Smooth muscle cell of the brain vasculature (primary cell): ENCODE measurements around the gene PRKAR2A.
"Not testable (repeated sequence)": the region's sequence is repeated elsewhere in the genome, so short reads cannot be mapped to it uniquely, and the experiment has no call there.

ENCODE experiments used
- DNase-seq: peaks from one replicate; pipeline ENCODE4 v3.0.0-alpha.2; 2012; ENCODE audit warnings: low read depth, low spot score

Gene PRKAR2A

GRCh38 chr3:48837163-48837562 is 10.5 kb downstream of the PRKAR2A start:
- DNase-seq: no peak

- no peak for DNase-seq
Measured at GRCh38 chr3:48835650-48836366, 11.9 kb downstream of the PRKAR2A start.

DNA sequence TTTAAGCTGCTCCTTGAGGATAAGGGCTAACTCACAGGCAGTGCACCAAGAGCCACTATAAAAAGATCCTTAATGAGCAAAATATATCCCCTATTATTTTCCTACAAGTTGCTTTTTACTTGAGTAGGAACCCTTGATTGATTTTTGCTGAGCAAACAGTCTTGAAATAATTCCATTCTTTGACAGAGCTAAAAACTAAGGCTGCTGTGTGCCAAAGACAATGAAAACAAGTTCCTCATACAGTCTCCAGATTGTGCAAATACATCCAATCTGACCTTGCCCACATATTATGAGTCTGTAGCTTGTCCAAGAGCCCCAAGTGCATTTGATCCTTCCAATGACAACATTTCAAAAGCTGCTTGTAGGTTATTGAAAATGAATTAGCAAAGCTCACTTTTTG is 15.0 kb downstream of the PRKAR2A start:
- no peak for DNase-seq

DNA sequence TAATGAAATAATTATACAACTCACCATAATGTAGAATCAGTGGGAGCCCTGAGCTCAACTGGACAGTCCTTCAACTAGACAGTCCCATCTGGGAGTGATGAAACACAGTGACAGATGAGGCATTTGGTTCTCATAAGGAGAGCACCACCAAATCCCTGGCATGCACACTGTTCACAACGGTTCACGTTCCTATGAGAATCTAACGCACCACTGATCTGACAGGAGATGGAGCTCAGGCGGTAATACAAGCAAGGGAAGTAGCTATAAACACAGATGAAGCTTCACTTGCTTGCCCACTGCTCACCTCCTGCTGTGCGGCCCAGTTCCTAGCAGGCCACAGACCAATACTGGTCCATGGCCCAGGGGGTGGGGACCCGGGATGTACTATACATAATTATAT is 17.0 kb downstream of the PRKAR2A start:
- DNase-seq: no peak

DNA sequence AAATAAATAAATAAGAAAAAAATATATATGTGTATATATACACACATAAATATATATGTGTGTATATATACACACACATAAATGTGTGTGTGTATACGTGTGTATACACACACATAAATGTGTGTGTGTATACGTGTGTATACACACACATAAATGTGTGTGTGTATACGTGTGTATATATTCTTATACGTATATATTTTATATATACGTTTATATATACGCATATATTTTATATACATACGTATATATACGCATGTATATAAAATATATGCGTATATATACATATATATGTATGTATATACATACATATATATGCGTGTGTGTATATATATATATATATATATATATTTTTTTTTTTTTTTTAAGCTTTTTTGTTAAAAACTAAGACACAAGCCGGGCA is 18.1 kb downstream of the PRKAR2A start:
- not testable (repeated sequence) for DNase-seq

DNA sequence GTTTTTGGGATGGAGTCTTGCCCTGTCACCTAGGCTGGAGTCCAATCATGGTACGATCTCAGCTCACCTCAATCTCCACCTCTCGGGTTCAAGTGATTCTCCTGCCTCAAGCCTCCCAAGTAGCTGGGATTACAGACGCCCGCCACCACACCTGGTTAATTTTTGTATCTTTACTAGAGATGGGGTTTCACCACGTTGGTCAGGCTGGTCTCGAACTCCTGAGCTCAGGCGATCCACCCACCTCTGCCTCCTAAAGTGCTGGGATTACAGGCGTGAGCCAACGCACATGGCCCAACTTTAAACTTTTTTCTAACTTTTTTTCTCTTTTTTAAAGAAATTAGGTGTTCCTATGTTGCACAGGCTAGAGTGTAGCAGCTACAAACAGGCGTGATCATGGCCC is 19.8 kb downstream of the PRKAR2A start:
- DNase-seq: not testable (repeated sequence)

DNA sequence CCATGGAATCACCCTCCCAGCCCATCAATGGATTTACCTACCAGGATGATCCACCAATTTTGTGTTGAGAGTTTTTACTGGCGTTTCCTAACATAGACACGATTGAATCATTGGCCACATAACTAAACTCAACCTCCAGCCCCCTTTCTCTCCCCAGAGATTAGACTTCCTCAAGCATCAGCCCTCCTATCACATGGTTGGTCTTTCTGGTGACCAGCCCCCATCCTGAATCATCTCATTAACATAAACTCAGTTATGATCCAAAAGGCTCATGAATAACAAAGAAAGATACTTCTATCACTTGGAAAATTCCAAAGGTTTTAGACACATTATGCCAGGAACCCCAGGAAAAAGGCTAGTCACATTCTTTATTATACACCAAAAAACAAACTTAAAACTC is 21.2 kb downstream of the PRKAR2A start:
- DNase-seq: peak; percentile 69

- DNase-seq: no peak
Measured at GRCh38 chr3:48820612-48821324, 26.9 kb downstream of the PRKAR2A start.

- DNase-seq: no peak
Measured at GRCh38 chr3:48819234-48820221, 28.1 kb downstream of the PRKAR2A start.

- no peak for DNase-seq
Measured at GRCh38 chr3:48811524-48811923, 36.1 kb downstream of the PRKAR2A start.

- DNase-seq: no peak
Measured at GRCh38 chr3:48804930-48805329, 42.7 kb downstream of the PRKAR2A start.

- not testable (repeated sequence) for DNase-seq
Measured at GRCh38 chr3:48800831-48801230, 46.8 kb downstream of the PRKAR2A start.

DNA sequence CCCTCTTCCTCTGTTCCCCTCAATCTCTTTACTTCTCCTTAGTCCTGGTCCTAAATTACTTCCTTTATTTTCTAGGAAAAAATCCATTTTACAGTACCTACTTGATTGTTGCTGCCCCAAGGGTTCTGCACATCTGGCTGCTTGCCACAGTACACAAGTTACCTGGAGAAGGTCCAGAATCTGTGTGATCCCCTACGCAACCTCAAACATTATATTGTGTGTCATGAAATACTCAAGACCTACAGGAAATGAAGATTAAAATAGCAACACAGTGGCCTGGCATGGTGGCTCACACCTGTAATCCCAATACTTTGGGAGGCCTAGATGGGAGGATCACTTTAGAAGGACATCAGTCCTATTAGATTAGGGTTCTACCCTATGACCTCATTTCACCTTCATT is 48.7 kb downstream of the PRKAR2A start:
- DNase-seq: no peak

GRCh38 chr3:48797626-48798025 is 50.0 kb downstream of the PRKAR2A start:
- no peak for DNase-seq

GRCh38 chr3:48795997-48796732 is 51.5 kb downstream of the PRKAR2A start:
- no peak for DNase-seq

- not testable (repeated sequence) for DNase-seq
Measured at GRCh38 chr3:48793484-48793883, 54.2 kb downstream of the PRKAR2A start.

- no peak for DNase-seq
Measured at GRCh38 chr3:48789665-48790064, 58.0 kb downstream of the PRKAR2A start.

GRCh38 chr3:48788544-48789162 is 59.0 kb downstream of the PRKAR2A start:
- DNase-seq: no peak

GRCh38 chr3:48784426-48785120 is 63.1 kb downstream of the PRKAR2A start:
- peak; percentile 54 for DNase-seq

- no peak for DNase-seq
Measured at GRCh38 chr3:48783304-48783703, 64.4 kb downstream of the PRKAR2A start.
